Measurements from ENCODE around the gene ORAI2.
"Not testable (repeated sequence)": the region's sequence is repeated elsewhere in the genome, so short reads cannot be mapped to it uniquely, and the experiment has no call there.

ORAI2 gene

GRCh38 chr7:102490529-102491075 lies 57.2 kb downstream of the ORAI2 start:
- not testable (repeated sequence) for H3K36me3 Mint-ChIP-seq, H3K9me3 Mint-ChIP-seq, H3K27me3 Mint-ChIP-seq, H3K4me3 Mint-ChIP-seq, H3K27ac Mint-ChIP-seq, H3K4me1 Mint-ChIP-seq

GRCh38 chr7:102493220-102493935 lies 60.0 kb downstream of the ORAI2 start:
- not testable (repeated sequence) for H3K36me3 Mint-ChIP-seq, H3K27me3 Mint-ChIP-seq, H3K27ac Mint-ChIP-seq, H3K9me3 Mint-ChIP-seq, H3K4me1 Mint-ChIP-seq, H3K4me3 Mint-ChIP-seq

- not testable (repeated sequence) for H3K4me3 Mint-ChIP-seq, H3K9me3 Mint-ChIP-seq, H3K4me1 Mint-ChIP-seq, H3K36me3 Mint-ChIP-seq, H3K27me3 Mint-ChIP-seq, H3K27ac Mint-ChIP-seq
These were observed 60.7 kb downstream of the ORAI2 start for GRCh38 chr7:102494026-102494425.

- H3K4me3 Mint-ChIP-seq, H3K4me1 Mint-ChIP-seq, H3K27ac Mint-ChIP-seq, H3K9me3 Mint-ChIP-seq, H3K27me3 Mint-ChIP-seq, H3K36me3 Mint-ChIP-seq: not testable (repeated sequence)
These were observed 61.2 kb downstream of the ORAI2 start for GRCh38 chr7:102494473-102495149.

GRCh38 chr7:102496861-102497260 lies 63.5 kb downstream of the ORAI2 start:
- H3K27me3 Mint-ChIP-seq, H3K36me3 Mint-ChIP-seq, H3K4me1 Mint-ChIP-seq, H3K4me3 Mint-ChIP-seq, H3K27ac Mint-ChIP-seq, H3K9me3 Mint-ChIP-seq: not testable (repeated sequence)

- H3K9me3 Mint-ChIP-seq, H3K27ac Mint-ChIP-seq, H3K36me3 Mint-ChIP-seq, H3K4me3 Mint-ChIP-seq, H3K4me1 Mint-ChIP-seq, H3K27me3 Mint-ChIP-seq: not testable (repeated sequence)
These were observed 63.9 kb downstream of the ORAI2 start for GRCh38 chr7:102497308-102497707.

- not testable (repeated sequence) for H3K27ac Mint-ChIP-seq, H3K4me1 Mint-ChIP-seq
These were observed 64.9 kb downstream of the ORAI2 start for GRCh38 chr7:102498321-102498720.

GRCh38 chr7:102503141-102503540 lies 69.8 kb downstream of the ORAI2 start:
- not testable (repeated sequence) for H3K36me3 Mint-ChIP-seq, H3K27ac Mint-ChIP-seq, H3K9me3 Mint-ChIP-seq, H3K4me1 Mint-ChIP-seq, H3K27me3 Mint-ChIP-seq, H3K4me3 Mint-ChIP-seq

More at GRCh38 chr7:102498321-102498720, 64.9 kb downstream of the ORAI2 start:
- H3K9me3 Mint-ChIP-seq, H3K36me3 Mint-ChIP-seq, H3K27me3 Mint-ChIP-seq, H3K4me3 Mint-ChIP-seq: not testable (repeated sequence)

- not testable (repeated sequence) for H3K27ac Mint-ChIP-seq, H3K4me3 Mint-ChIP-seq, H3K9me3 Mint-ChIP-seq, H3K36me3 Mint-ChIP-seq, H3K4me1 Mint-ChIP-seq, H3K27me3 Mint-ChIP-seq
These were observed 72.2 kb downstream of the ORAI2 start for GRCh38 chr7:102505298-102506185.

Data from activated naive CD4-positive, alpha-beta T cell treated with anti-CD3 and anti-CD28 coated beads, Interleukin-2, amount 50 U/mL, for 24 hours (primary cell).